HFFc6 (cell line): ENCODE results near the gene PTPN7. TPM values are rescaled to one million over a fixed set of nuclear protein-coding genes. Genes with fewer than 3 reads are reported as not detected.

Source experiments
- DNase-seq: peaks from one replicate; pipeline ENCODE4 v3.0.0-alpha.2; 2018
- H3K27ac Mint-ChIP-seq: 2 replicates; pipeline ENCODE4 v1.8.0; 2020; ENCODE audit warnings: mild to moderate bottlenecking, mixed read lengths
- H3K27me3 Mint-ChIP-seq: 2 replicates; pipeline ENCODE4 v1.8.0; 2021; ENCODE audit warnings: mild to moderate bottlenecking, moderate library complexity, mixed read lengths; ENCODE audit not compliant: insufficient read depth
- H3K36me3 Mint-ChIP-seq: 2 replicates; pipeline ENCODE4 v1.8.0; 2021; ENCODE audit warnings: low read depth, mixed read lengths
- H3K4me1 Mint-ChIP-seq: 2 replicates; pipeline ENCODE4 v1.8.0; 2020; ENCODE audit warnings: low read depth, mixed read lengths
- H3K4me3 Mint-ChIP-seq: 2 replicates; pipeline ENCODE4 v1.8.0; 2020; ENCODE audit warnings: mild to moderate bottlenecking, moderate library complexity, mixed read lengths
- H3K9me3 Mint-ChIP-seq: 2 replicates; pipeline ENCODE4 v1.8.0; 2020; ENCODE audit warnings: mild to moderate bottlenecking, mixed read lengths
- total RNA-seq, 6 experiments: library from RNA; stranded (reverse); fragmentation: NEBNext Ultra II Directional; extraction: Animal tissue kit (Norgen Biotek cat#: 25700); gene quantifications; 2 replicates in 1 of 6; 3 replicates in 5 of 6; pipeline ENCODE4 v1.2.3, GENCODE V29; 2021
- TF ChIP-seq, protein P1 (sequence below): fragments of 200-600 bp; sonication (generic); IDR thresholded peaks from 2 replicates; pipeline ENCODE4 v1.5.0; 2021; ENCODE audit warnings: antibody characterized with exemption, mild to moderate bottlenecking

Gene PTPN7
- total RNA-seq, 6 experiments from 2014 or later, result not detected

DNA sequence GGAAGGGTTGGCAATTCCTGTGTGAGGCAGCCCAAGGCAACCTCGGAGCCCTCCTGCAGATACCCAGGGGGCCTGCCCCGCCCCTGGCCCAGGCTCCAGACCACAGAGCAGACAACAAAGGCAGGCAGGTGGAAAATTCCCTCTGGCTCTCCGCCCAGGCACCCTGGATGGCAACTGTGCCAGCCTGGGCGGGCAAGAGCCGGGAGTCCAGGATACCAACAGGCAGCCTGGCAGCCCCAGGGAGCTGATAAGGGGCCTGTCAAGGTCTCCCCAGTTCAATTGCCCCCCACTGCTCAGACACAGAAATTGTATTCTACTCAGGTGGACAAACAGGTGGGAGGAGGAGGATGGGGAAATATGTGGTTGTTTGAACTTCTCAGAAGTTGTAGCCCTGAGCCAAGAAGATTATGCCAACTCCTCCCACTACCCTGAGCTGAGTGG, 53.1 kb downstream of the PTPN7 start:
- Mint-ChIP-seq H3K27me3 (peaks cover 8% of the 10 kb centered on the region), H3K4me3 (no peak overlapping the region), H3K4me1 (peaks cover 17% of the 10 kb centered on the region), H3K36me3 (no peaks in the 10 kb centered on the region), H3K27ac (no peak overlapping the region), H3K9me3 (no peaks in the 10 kb centered on the region)
- TF ChIP-seq, protein P1, sequence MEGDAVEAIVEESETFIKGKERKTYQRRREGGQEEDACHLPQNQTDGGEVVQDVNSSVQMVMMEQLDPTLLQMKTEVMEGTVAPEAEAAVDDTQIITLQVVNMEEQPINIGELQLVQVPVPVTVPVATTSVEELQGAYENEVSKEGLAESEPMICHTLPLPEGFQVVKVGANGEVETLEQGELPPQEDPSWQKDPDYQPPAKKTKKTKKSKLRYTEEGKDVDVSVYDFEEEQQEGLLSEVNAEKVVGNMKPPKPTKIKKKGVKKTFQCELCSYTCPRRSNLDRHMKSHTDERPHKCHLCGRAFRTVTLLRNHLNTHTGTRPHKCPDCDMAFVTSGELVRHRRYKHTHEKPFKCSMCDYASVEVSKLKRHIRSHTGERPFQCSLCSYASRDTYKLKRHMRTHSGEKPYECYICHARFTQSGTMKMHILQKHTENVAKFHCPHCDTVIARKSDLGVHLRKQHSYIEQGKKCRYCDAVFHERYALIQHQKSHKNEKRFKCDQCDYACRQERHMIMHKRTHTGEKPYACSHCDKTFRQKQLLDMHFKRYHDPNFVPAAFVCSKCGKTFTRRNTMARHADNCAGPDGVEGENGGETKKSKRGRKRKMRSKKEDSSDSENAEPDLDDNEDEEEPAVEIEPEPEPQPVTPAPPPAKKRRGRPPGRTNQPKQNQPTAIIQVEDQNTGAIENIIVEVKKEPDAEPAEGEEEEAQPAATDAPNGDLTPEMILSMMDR, result no peak
- no peak for DNase-seq

DNA sequence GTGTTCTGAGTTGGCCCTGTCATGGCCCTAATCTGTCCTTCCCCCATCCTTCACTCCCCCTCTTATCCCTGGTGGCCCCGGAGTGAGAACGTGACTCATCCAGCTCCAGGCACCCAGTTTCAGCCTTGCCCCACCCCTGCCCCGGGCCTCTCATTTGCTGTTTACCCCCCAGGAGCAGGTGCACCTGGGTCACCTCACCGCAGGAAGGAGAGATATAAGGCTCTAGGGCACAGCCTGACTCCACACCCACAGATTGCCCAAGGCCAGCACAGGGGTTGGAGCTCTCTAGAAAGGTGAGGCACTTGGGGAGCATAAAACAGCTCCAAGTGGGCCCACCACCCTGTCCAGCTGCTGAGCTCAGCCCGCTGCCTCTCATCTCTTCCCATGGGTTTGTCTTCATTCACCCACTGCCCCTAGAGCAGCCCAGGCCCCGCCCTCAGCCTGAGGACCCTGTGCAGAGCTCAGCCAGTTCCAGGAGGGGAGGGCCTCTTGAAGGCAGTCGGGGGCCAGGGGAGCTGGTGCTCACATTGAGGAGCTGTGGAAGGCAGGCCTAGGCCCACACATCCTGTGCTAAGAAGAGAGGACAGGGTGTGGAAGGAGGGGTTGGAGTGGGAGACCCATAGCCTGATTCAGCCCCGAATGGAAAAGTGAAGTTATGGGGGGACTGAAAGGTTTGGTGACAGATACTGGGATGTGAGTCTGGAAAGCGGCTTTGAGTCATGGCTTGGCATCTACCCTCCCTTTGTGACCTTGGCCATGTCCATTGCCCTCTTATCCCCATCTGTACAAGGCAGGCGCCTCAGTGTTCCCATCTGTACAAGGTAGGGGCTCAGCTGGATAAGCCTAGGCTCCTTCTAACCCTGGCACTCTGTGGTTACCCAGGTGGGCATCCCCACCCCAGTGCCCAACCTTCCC, 53.8 kb downstream of the PTPN7 start:
- TF ChIP-seq, protein P1, result no peak
- Mint-ChIP-seq H3K4me1 (peaks cover 17% of the 10 kb centered on the region), H3K9me3 (no peaks in the 10 kb centered on the region), H3K27ac (no peak overlapping the region), H3K27me3 (peaks cover 8% of the 10 kb centered on the region), H3K4me3 (no peak overlapping the region), H3K36me3 (no peaks in the 10 kb centered on the region)
- no peak for DNase-seq

DNA sequence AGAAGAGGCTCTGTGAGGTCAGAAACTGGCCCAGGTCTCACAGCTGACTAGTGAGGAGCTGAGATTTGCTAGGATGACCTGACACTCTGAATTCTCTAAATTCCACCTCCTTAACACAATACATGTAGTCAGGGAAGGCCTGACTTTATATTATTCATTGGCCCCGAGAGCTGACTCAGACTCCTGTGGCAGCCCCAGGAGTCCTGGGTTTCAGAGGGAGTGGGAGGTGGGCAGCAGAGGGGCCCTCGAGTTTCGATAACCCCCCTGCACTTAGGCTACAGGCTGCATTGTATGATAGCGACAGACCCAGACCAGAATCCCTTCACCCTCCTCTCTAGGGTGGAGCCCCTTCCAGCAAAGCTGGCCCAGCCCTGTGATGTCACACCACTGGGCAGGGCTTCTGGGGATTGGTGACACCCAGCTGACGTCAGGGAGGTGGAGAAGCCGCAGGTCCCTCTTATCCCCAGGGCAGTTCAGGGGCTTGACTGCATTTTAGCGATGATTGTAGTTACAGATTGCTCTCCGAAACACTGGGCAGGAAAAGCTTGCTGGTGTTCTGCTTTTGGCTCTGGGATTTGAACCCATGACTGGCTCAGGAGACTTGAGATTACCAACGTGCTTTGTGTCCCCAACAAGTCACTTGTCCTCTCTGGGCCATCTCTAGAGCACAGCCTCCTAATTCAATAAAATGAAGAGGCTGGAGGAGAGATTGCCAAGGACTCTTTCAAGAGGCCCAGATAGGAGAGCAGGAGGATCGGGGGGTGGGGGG, 54.6 kb downstream of the PTPN7 start:
- Mint-ChIP-seq H3K9me3 (no peaks in the 10 kb centered on the region), H3K4me1 (peaks cover 17% of the 10 kb centered on the region), H3K36me3 (no peaks in the 10 kb centered on the region), H3K27ac (no peak overlapping the region), H3K4me3 (no peak overlapping the region), H3K27me3 (peaks cover 8% of the 10 kb centered on the region)
- DNase-seq, result peak; percentile 25
- TF ChIP-seq, protein P1, result no peak

DNA sequence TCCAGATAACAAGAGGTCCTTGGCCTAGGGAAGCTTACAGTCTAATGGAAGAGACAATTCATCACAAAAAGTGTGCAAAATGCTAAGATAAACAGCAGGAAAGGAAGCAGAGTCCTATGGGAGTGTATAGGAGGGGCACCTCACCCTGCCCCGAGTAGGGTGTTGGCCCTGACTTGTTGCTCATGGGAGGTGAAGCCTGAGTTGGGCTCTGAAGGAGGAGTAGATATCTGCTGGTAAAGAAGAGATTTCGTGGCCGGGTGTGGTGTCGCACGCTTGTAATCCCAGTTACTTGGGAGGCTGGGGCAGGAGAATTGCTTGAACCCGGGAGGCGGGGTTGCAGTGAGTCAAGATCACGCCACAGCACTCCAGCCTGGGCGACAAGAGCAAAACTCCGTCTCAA, 56.3 kb downstream of the PTPN7 start:
- H3K27me3 Mint-ChIP-seq, result peaks cover 10% of the 10 kb centered on the region
- H3K4me3 Mint-ChIP-seq, result no peak overlapping the region
- H3K27ac Mint-ChIP-seq, result no peak overlapping the region
- no peak for DNase-seq
- TF ChIP-seq, protein P1, result no peak
- H3K9me3 Mint-ChIP-seq, result no peaks in the 10 kb centered on the region
- peaks cover 17% of the 10 kb centered on the region for H3K4me1 Mint-ChIP-seq
- no peaks in the 10 kb centered on the region for H3K36me3 Mint-ChIP-seq

DNA sequence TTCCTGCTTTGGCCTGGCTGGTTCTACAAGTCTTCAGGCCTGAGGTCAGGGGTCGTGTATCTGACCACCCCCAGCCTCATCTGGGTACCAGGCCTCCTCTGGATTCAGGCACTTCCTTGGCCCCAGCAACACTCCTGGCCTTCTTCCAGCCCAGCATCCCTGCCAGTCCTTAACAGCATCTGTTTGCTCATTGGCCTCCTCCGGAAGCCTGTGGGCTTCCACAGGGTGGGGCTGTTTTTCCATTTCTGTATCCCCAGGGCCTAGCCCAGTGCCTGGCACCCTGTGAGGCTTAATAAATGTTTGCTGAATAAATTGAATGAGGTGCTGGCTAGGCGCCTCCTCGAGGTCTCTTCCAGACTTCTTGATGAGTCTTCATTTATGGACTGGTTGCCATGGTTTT, 59.2 kb downstream of the PTPN7 start:
- H3K4me3 Mint-ChIP-seq, result no peak overlapping the region
- no peak overlapping the region for H3K27ac Mint-ChIP-seq
- DNase-seq, result no peak
- H3K4me1 Mint-ChIP-seq, result peaks cover 16% of the 10 kb centered on the region
- peaks cover 15% of the 10 kb centered on the region for H3K27me3 Mint-ChIP-seq
- H3K9me3 Mint-ChIP-seq, result no peaks in the 10 kb centered on the region
- TF ChIP-seq, protein P1, result no peak
- no peaks in the 10 kb centered on the region for H3K36me3 Mint-ChIP-seq

Other genes with a start within 250 kb of the PTPN7 start
- gene LMOD1, start 214.1 kb downstream of the PTPN7 start, total RNA-seq, result 10 to 100 TPM; 19.0 to 37.4 (median 36.5) TPM
- 100 to 1,000 TPM; 114 to 128 (median 122) TPM for gene TIMM17A, start 205.1 kb downstream of the PTPN7 start, total RNA-seq
- 10 to 100 TPM; 66.6 to 82.5 (median 76.4) TPM for gene RNPEP, start 178.0 kb downstream of the PTPN7 start, total RNA-seq
- gene ELF3, start 150.0 kb downstream of the PTPN7 start, total RNA-seq, result under 1 TPM in 2 of 6 experiments, not detected in 4; 0.09 TPM
- not detected for gene GPR37L1, start 37.7 kb downstream of the PTPN7 start, total RNA-seq
- 10 to 100 TPM; 44.6 to 60.7 (median 48.6) TPM for gene ARL8A, start 15.9 kb downstream of the PTPN7 start, total RNA-seq
- gene LGR6, start 33.2 kb upstream of the PTPN7 start, total RNA-seq, result not detected
- gene UBE2T, start 181.3 kb upstream of the PTPN7 start, total RNA-seq, result 10 to 100 TPM; 17.5 to 47.5 (median 40.3) TPM
- gene PPP1R12B, start 188.1 kb upstream of the PTPN7 start, total RNA-seq, result 1 to 10 TPM; 5.3 to 9.9 (median 6.9) TPM